Activated CD8-positive, alpha-beta T cell treated with anti-CD3 and anti-CD28 coated beads, Interleukin-2, amount 10 ng/mL, durations not matched to agents 7 days and 5 days (primary cell): Measurements from ENCODE around the gene METTL27. TPM values are rescaled to one million over a fixed set of nuclear protein-coding genes. Genes with fewer than 3 reads are reported as not detected.

Experiments used
- ATAC-seq: fragments of 150-1000 bp; cut with Tn5 transposase; one replicate; pipeline ENCODE4 v1.10.0; 2021; ENCODE audit warnings: moderate library complexity
- CTCF ChIA-PET: fragments of 350-600 bp; sonication (Branson Sonifier 250); formaldehyde crosslinking; loops from one replicate; lab custom pipeline; 2021; ENCODE audit warnings: antibody characterized with exemption; lab: Charles Lee
- POLR2A ChIA-PET: fragments of 350-600 bp; sonication (Branson Sonifier 250); formaldehyde crosslinking; loops from one replicate; lab custom pipeline; 2021; ENCODE audit warnings: antibody characterized with exemption; lab: Charles Lee
- DNase-seq: peaks from one replicate; pipeline ENCODE4 v3.0.0-alpha.2; 2020
- H3K27ac Mint-ChIP-seq: one replicate; pipeline ENCODE4 v1.8.0; 2021; ENCODE audit warnings: mild to moderate bottlenecking, mixed read lengths
- H3K27me3 Mint-ChIP-seq: one replicate; pipeline ENCODE4 v1.8.0; 2021; ENCODE audit warnings: low read depth, mixed read lengths
- H3K36me3 Mint-ChIP-seq: one replicate; pipeline ENCODE4 v1.8.0; 2021; ENCODE audit warnings: low read depth, mixed read lengths
- H3K4me1 Mint-ChIP-seq: one replicate; pipeline ENCODE4 v1.8.0; 2021; ENCODE audit warnings: low read depth, mixed read lengths
- H3K4me3 Mint-ChIP-seq: one replicate; pipeline ENCODE4 v1.8.0; 2021; ENCODE audit warnings: mild to moderate bottlenecking, mixed read lengths
- H3K9me3 Mint-ChIP-seq: one replicate; pipeline ENCODE4 v1.8.0; 2022; ENCODE audit warnings: mixed read lengths; ENCODE audit not compliant: insufficient read depth
- total RNA-seq, 2 experiments: library from RNA; stranded (reverse); gene quantifications; one replicate each; pipeline ENCODE4 v1.2.3, GENCODE V29; 2021

Gene METTL27
- total RNA-seq, 2 experiments from 2014 or later = not detected

DNA sequence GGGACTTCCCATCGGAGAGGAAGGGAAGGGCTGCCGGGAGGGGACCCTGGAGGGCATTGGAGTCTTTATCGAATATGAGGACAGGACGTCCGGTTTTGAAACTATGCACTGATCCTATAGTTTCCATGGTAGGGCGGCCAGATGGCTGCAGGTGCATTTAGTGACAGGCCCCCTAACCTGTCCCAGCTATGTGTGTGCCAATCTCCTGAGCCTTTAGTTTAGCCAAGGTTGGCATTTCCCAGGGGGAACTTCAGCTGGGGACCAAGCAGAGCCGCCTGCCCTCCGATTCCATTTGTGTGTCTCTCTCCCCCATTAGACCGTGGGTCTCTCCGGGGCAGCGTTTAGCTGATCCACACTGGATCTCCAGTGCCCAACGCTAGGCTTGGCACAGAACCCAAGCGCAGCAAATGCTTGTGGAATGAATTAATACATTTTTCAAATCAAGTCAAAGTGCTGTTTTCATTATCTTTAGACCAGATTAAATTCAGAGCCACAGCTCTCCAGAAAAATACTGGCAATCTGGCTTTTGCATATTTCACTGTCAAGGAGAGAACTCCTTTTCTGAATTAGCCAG, 38.5 kb upstream of the METTL27 start:
- H3K36me3 Mint-ChIP-seq = no peaks in the 10 kb centered on the region
- no peaks in the 10 kb centered on the region for H3K4me1 Mint-ChIP-seq
- no peaks in the 10 kb centered on the region for H3K9me3 Mint-ChIP-seq
- no peak overlapping the region for H3K4me3 Mint-ChIP-seq
- no peak for DNase-seq
- ChIA-PET POLR2A (interaction anchor here (0.5 kb wide), 1 partner anchor 65 kb away, joined by 3 read pairs; no protein-coding TSS in a partner anchor), CTCF (interaction anchor here (1.5 kb wide), 1 partner anchor 146 kb away, joined by 4 read pairs; no protein-coding TSS in a partner anchor)
- H3K27ac Mint-ChIP-seq = no peak overlapping the region
- ATAC-seq = no peak
- no peaks in the 10 kb centered on the region for H3K27me3 Mint-ChIP-seq

GRCh38 chr7:73879977-73880681, 37.8 kb upstream of the METTL27 start:
- DNase-seq = no peak
- H3K4me3 Mint-ChIP-seq = no peak overlapping the region
- no peaks in the 10 kb centered on the region for H3K36me3 Mint-ChIP-seq
- POLR2A ChIA-PET = no interaction called here
- CTCF ChIA-PET = interaction anchor here (1.5 kb wide), 1 partner anchor 147 kb away, joined by 4 read pairs; no protein-coding TSS in a partner anchor
- no peaks in the 10 kb centered on the region for H3K9me3 Mint-ChIP-seq
- no peak overlapping the region for H3K27ac Mint-ChIP-seq
- H3K27me3 Mint-ChIP-seq = no peaks in the 10 kb centered on the region
- ATAC-seq = no peak
- H3K4me1 Mint-ChIP-seq = no peaks in the 10 kb centered on the region

DNA sequence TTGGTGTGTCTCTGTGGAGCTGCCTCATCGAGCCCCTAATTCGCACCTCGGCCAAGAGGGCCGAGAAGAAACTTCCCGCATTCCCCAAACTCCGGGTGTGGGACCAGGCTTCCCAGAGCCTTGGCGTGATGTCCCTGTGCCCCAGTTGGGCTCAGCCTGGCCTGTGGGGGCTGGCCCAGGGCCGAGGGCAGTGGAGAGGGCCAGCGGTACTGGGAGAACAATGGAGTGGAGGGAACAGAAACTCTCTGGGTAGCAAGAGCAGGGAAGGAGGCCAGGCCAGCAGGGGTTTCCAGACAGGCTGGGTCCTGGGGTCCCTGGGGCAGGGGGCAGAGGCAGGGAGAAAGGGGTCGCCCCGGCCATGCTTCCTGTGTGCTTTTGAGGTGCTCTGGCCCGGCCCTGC, 34.7 kb upstream of the METTL27 start:
- Mint-ChIP-seq H3K27ac (no peak overlapping the region), H3K36me3 (no peaks in the 10 kb centered on the region), H3K4me3 (no peak overlapping the region), H3K4me1 (no peaks in the 10 kb centered on the region), H3K9me3 (no peaks in the 10 kb centered on the region), H3K27me3 (no peaks in the 10 kb centered on the region)
- CTCF ChIA-PET = no interaction called here
- POLR2A ChIA-PET = no interaction called here
- DNase-seq = no peak
- no peak for ATAC-seq

- Mint-ChIP-seq H3K27me3 (no peaks in the 10 kb centered on the region), H3K9me3 (no peaks in the 10 kb centered on the region), H3K27ac (no peak overlapping the region), H3K4me3 (no peak overlapping the region), H3K4me1 (no peaks in the 10 kb centered on the region), H3K36me3 (no peaks in the 10 kb centered on the region)
- DNase-seq = no peak
- ChIA-PET POLR2A (no interaction called here), CTCF (no interaction called here)
- no peak for ATAC-seq
These were observed 34.0 kb upstream of the METTL27 start for GRCh38 chr7:73876361-73876760.

DNA sequence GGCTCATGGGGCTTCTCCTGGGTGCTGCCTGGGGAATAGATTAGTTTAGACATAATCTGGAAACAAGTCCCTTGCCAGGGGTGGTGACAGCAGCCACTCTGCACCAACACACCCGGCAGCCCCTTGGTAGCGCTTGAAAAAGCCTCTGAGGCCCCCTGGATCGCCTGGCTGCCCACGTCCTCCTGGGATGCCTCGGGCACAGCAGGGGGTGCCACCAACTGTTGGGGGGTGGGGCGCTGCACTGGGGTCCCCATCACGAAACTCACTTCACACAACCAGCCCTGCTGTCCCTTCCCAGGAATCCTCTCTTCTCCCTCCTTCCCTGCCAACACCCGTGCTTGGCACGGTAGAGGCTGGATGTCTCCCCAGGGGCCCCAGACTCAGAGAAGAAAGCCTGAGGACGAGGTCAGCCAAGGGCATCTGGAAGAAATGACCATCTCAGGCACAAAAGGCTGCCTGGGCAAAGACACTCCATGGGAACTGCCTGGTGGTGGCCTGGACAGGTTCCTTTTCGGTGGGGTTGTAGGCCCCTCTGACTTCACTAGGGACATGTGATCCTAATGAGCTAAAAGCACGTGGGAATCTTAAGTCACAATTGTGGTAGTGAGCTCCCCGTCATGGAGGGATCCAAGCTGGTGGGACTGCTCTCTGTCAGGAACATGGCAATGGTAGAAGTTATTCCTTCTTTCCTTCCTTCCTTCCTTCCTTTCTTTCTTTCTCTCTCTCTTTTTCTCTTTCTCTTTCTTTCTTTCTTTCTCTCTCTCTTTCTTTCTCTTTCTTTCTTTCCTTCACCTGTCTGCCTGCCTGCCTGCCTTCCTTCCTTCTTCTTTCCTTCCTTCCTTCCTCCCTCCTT, 30.0 kb upstream of the METTL27 start:
- ATAC-seq = no peak
- Mint-ChIP-seq H3K27me3 (no peaks in the 10 kb centered on the region), H3K27ac (no peak overlapping the region), H3K4me1 (no peaks in the 10 kb centered on the region), H3K9me3 (no peaks in the 10 kb centered on the region), H3K36me3 (no peaks in the 10 kb centered on the region), H3K4me3 (no peak overlapping the region)
- no peak for DNase-seq
- CTCF ChIA-PET = no interaction called here
- POLR2A ChIA-PET = no interaction called here

- POLR2A ChIA-PET = no interaction called here
- no peak for ATAC-seq
- Mint-ChIP-seq H3K27ac (no peak overlapping the region), H3K9me3 (no peaks in the 10 kb centered on the region), H3K36me3 (no peaks in the 10 kb centered on the region), H3K4me1 (no peaks in the 10 kb centered on the region), H3K4me3 (no peak overlapping the region), H3K27me3 (no peaks in the 10 kb centered on the region)
- CTCF ChIA-PET = no interaction called here
- DNase-seq = no peak
These were observed 29.1 kb upstream of the METTL27 start for GRCh38 chr7:73871163-73872011.

DNA sequence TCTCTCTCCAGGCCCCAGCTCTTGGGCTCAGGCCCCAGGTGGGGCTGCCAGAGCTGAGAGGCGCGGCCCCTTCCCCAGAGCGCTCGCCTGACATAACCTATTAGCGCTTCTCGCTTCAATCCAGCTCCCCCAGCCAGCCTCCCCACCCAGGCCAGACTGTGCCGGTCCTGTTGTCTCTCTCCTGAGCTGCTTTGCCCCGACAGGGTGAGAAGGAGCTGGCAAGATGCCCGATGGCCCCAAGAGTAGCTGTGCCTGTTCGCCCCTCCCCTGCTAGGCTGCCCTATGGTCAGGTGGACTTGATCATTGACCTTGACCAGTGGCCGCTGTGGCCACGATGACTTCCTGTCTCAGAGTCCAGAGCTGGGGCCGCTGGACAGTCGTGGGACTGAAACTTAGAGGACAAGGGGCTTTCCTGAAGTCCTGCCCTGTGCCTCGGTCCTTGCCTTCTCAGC, 27.8 kb upstream of the METTL27 start:
- POLR2A ChIA-PET = no interaction called here
- no peak for ATAC-seq

DNA sequence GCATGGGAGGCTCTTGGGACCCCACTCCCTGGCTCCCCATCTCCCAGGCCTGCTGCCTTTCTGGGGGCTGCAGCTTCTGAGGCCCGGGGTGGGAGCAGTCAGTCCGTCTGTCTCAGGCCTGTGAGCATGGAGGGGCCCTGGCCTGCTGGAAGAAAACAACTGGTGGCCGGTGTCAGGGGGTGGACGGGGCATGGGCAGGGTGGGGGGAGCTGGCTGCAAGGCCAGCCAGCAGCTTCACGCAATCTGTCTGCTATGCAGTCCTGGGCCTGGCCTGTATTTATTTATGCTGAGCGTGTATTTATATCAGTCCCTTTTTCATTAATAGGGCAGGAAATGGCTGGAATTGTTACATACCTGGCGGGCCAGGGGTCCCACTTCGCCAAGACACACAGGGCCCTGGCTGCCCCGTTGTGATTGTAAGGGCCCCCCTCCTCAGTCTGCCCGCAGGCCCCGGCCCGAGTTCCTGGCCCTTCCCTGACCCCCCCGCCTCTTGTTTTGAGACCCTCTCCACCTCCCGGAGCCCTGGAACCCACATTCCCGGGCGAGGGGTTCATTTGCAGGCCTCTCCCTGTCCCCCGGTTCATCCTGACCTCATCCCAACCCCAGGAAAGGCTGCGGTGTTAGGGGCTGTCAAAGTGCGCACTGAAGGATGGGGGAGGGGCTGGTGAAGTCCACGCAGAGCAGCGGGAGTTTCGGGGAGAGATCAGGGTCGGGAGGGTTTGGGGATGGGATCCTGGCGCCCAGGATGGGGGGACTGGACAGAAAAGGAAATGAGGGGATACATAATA, 26.9 kb upstream of the METTL27 start:
- H3K9me3 Mint-ChIP-seq = no peaks in the 10 kb centered on the region
- H3K4me3 Mint-ChIP-seq = no peak overlapping the region
- ChIA-PET POLR2A (no interaction called here), CTCF (no interaction called here)
- H3K27me3 Mint-ChIP-seq = no peaks in the 10 kb centered on the region
- DNase-seq = no peak
- ATAC-seq = no peak
- no peak overlapping the region for H3K27ac Mint-ChIP-seq
- no peaks in the 10 kb centered on the region for H3K36me3 Mint-ChIP-seq
- H3K4me1 Mint-ChIP-seq = no peaks in the 10 kb centered on the region

More for the DNA sequence above, 27.8 kb upstream of the METTL27 start:
- no peak overlapping the region for H3K4me3 Mint-ChIP-seq
- H3K36me3 Mint-ChIP-seq = no peaks in the 10 kb centered on the region
- H3K27ac Mint-ChIP-seq = no peak overlapping the region
- no peaks in the 10 kb centered on the region for H3K27me3 Mint-ChIP-seq
- no peaks in the 10 kb centered on the region for H3K4me1 Mint-ChIP-seq
- DNase-seq = no peak
- CTCF ChIA-PET = no interaction called here
- H3K9me3 Mint-ChIP-seq = no peaks in the 10 kb centered on the region

DNA sequence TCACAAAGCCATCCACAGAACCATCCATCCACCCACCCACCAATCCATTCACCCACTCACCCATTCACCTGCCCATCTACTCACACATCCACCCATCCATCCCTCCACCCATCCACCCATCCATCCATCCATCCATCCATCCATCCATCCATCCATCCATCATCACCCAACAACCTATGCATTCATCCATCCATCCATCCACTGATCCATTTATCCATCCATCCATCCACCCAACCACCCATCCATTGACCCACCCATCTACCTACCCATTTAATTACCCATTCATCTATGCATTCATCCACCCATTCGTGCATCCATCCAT, 24.1 kb upstream of the METTL27 start:
- no peak overlapping the region for H3K27ac Mint-ChIP-seq
- no peaks in the 10 kb centered on the region for H3K27me3 Mint-ChIP-seq
- H3K4me1 Mint-ChIP-seq = no peaks in the 10 kb centered on the region
- DNase-seq (no peak), ATAC-seq (no peak)
- H3K4me3 Mint-ChIP-seq = no peak overlapping the region
- ChIA-PET CTCF (interaction anchor here (1.0 to 1.9 kb wide), 2 partner anchors 113 to 160 kb away, joined by 3 to 8 read pairs; no protein-coding TSS in a partner anchor), POLR2A (no interaction called here)
- H3K36me3 Mint-ChIP-seq = no peaks in the 10 kb centered on the region
- H3K9me3 Mint-ChIP-seq = no peaks in the 10 kb centered on the region

DNA sequence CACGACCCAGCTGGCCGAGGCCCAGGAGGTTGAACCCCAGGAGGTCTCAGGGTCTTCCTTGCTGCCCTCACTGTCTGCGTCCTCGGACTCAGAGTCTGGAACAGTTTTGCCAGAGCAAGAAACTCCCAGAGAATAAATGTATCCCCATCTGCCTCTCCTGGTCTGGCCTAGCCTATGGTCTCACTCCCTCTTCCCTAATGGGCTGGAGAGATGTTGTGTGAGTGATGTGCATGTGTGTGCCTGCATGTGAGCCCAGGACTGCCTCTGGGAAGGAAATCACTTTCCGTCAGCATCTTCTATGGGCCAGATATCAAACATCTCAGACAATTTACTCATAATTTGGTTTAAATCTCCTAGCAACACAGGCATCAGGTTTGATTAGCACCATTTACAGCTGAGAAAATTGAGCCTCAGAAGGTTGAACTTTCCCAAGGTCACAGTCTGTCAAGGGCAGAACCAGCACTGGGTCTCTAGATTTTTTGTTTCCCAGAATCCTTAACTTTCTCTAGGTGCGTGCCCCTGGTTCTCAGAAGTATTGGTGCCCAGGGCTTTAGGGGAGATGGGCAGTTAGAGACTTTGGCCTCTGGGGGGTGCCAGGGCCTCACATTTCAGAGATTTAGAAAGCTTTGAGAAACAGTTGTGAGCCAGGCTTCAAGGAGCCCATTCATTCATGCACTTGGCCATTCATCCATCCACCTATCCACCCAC, 23.6 kb upstream of the METTL27 start:
- no peak overlapping the region for H3K27ac Mint-ChIP-seq
- ChIA-PET CTCF (interaction anchor here (1.0 to 1.9 kb wide), 2 partner anchors 113 to 160 kb away, joined by 3 to 8 read pairs; no protein-coding TSS in a partner anchor), POLR2A (no interaction called here)
- H3K9me3 Mint-ChIP-seq = no peaks in the 10 kb centered on the region
- no peak overlapping the region for H3K4me3 Mint-ChIP-seq
- no peak for ATAC-seq
- H3K36me3 Mint-ChIP-seq = no peaks in the 10 kb centered on the region
- peak; percentile 28 for DNase-seq
- no peaks in the 10 kb centered on the region for H3K27me3 Mint-ChIP-seq
- no peaks in the 10 kb centered on the region for H3K4me1 Mint-ChIP-seq
